Breast epithelium (tissue), 3 donors: Measurements from ENCODE around the gene UMPS.

Experiments used
- CTCF ChIP-seq, 3 donors: fragments of 450-650 bp; IDR thresholded peaks; one replicate each; pipeline ENCODE4 v1.5.1; 2016 to 2017; ENCODE audit warnings: antibody characterized with exemption in 3 of 3, mild to moderate bottlenecking in 3 of 3, moderate library complexity in 3 of 3
- POLR2A ChIP-seq: fragments of 450-650 bp; IDR thresholded peaks from one replicate; pipeline ENCODE4 v1.6.1; 2016; ENCODE audit warnings: antibody characterized with exemption, mild to moderate bottlenecking, moderate library complexity

- no peak for TF ChIP-seq CTCF (IDR thresholded peaks at IDR 0.05)
- no peak for TF ChIP-seq POLR2A
These were observed 44.8 kb upstream of the UMPS start for GRCh38 chr3:124685481-124685880.
